Measurements from ENCODE around the gene PKIB.
"Not testable (repeated sequence)": the region's sequence is repeated elsewhere in the genome, so short reads cannot be mapped to it uniquely, and the experiment has no call there.

The PKIB gene

GRCh38 chr6:122609881-122610689, at the start of gene PKIB:
PKIB (plus strand) TSS chr6:122610405; CDS start chr6:122717795, 107,390 bp downstream.
- peak; percentile 91 for DNase-seq

GRCh38 chr6:122563364-122564052, 46.7 kb upstream of the PKIB start:
- no peak for DNase-seq

GRCh38 chr6:122564230-122564629, 46.0 kb upstream of the PKIB start:
- no peak for DNase-seq

GRCh38 chr6:122565708-122566107, 44.5 kb upstream of the PKIB start:
- DNase-seq: no peak

- DNase-seq: no peak
These were observed 43.2 kb upstream of the PKIB start for GRCh38 chr6:122567034-122567433.

- DNase-seq: no peak
These were observed 41.9 kb upstream of the PKIB start for GRCh38 chr6:122568350-122568749.

GRCh38 chr6:122568797-122569221, 41.4 kb upstream of the PKIB start:
- DNase-seq: no peak

- DNase-seq: no peak
These were observed 40.9 kb upstream of the PKIB start for GRCh38 chr6:122569230-122569771.

GRCh38 chr6:122571888-122572287, 38.3 kb upstream of the PKIB start:
- DNase-seq: no peak

GRCh38 chr6:122576888-122577287, 33.3 kb upstream of the PKIB start:
- DNase-seq: no peak

- DNase-seq: no peak
These were observed 31.2 kb upstream of the PKIB start for GRCh38 chr6:122578961-122579360.

GRCh38 chr6:122580737-122581136, 29.5 kb upstream of the PKIB start:
- DNase-seq: no peak

GRCh38 chr6:122589115-122589514, 21.1 kb upstream of the PKIB start:
- DNase-seq: no peak

- not testable (repeated sequence) for DNase-seq
These were observed 11.9 kb upstream of the PKIB start for GRCh38 chr6:122598295-122598694.

- DNase-seq: no peak
These were observed 5.5 kb upstream of the PKIB start for GRCh38 chr6:122604676-122605075.

GRCh38 chr6:122610690-122611455, 668 bp downstream of the PKIB start:
- DNase-seq: peak; percentile 85

- no peak for DNase-seq
These were observed 2.6 kb downstream of the PKIB start for GRCh38 chr6:122612838-122613237.

- no peak for DNase-seq
These were observed 4.1 kb downstream of the PKIB start for GRCh38 chr6:122614303-122614702.

- no peak for DNase-seq
These were observed 5.2 kb downstream of the PKIB start for GRCh38 chr6:122615409-122615808.

- DNase-seq: no peak
These were observed 6.7 kb downstream of the PKIB start for GRCh38 chr6:122616877-122617276.

- no peak for DNase-seq
These were observed 9.1 kb downstream of the PKIB start for GRCh38 chr6:122619309-122619708.

- DNase-seq: no peak
These were observed 10.2 kb downstream of the PKIB start for GRCh38 chr6:122620428-122620827.

- no peak for DNase-seq
These were observed 10.7 kb downstream of the PKIB start for GRCh38 chr6:122620902-122621301.

Data from eye (tissue), 1 donor.